HTERT RPE-1 (cell line): ENCODE results near the gene SERPINI2.

ENCODE experiments used
- in situ Hi-C: fragments of 300-500 bp; cut with MboI; formaldehyde crosslinking; loops from 4 replicates; pipeline ENCODE4 v1.14.3; 2020; ENCODE audit warnings: low sequenced_read_pairs

Gene SERPINI2, protein sequence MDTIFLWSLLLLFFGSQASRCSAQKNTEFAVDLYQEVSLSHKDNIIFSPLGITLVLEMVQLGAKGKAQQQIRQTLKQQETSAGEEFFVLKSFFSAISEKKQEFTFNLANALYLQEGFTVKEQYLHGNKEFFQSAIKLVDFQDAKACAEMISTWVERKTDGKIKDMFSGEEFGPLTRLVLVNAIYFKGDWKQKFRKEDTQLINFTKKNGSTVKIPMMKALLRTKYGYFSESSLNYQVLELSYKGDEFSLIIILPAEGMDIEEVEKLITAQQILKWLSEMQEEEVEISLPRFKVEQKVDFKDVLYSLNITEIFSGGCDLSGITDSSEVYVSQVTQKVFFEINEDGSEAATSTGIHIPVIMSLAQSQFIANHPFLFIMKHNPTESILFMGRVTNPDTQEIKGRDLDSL

DNA sequence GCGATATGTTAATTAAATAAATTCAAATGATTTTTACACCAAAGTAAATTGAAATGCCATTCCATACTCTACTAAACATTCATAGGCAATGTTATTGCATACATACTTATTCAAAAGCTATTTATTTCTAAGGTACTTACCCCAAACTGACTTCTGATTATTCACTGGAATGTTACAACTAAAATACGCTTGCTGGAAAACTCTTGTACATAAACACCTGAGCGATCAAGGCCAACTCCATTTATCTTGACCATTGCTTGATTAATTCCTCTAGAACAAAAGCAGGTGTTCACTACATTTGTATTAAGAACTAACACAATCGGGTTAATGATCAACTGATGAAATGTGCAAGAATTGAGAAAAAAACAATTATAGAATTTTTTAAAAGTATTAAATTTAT is at the start of gene SERPINI2:
Gene SERPINI2 (minus strand): TSS at position 180 of the 400 bp plus-strand sequence. CDS start 2,208 bp downstream, outside the sequence.
- in situ Hi-C loops: no loop called here

DNA sequence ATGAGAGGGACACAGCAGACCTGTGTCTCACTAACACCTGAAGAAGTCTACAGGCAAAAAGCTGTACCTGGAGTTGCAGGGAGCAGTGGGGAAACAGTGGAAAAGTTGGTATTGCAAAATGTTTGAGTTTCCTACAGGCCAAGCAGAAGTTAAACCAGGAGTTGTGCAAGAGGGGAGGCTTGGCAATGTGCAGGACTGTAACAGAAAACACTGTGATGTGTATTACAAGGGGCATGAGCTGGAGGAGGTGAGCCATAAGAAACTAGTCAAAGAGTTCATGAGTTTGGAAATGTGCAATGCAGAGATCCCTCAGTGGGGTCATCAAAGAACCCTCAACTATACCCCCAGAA is 47.1 kb upstream of the SERPINI2 start:
- in situ Hi-C loops: no loop called here

DNA sequence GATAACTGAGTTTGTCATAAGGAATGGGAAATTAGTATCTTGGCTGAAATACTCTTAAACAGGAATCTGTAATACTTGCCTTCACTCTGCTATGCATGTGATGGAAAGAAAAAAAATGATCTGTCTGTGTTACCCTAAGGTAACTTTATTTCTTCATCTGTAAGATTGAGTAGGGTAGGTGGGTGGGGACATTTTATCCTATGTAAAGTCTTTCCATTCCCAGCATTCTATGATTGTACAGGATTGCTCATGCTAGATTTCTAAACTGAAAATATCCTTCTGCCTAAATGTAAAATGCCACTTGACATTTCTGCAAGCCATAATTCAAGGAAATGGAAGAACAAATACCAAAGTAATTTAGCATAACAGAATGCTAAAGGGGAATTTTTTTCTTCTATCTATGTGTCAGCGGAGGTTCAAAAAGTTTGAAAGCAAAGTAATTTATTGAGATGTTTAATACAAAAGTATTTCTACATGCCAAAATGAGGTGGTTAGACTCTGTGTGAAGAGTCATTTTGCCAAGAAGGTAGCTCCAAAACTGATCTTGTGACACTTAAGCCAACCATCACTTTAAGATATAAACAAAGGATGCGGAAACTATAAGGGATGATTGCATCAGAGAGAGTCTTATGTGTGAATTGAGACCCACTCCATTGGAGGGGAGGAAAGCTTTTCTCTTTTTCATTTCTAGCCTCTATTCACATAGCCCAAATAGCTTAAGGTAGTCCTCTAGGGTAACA is 46.6 kb upstream of the SERPINI2 start:
- in situ Hi-C loops: no loop called here

DNA sequence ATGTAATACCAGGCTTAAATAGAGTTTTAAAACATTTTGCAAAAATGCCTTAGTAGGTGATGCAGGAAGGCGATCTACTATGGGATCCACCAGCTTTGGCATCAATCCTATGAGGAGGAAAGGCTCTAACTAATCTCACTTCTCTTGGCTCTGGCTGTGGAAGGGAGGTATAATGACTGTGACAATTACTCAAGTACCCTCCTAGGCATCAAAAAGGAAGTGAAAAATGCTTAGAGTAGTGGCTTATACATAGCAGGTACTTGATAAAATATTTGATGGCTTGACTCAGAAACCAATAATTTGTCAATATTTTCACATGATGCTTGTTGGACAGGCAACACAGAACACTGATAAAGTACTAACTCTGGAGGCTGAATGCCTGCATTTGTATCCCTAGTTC is 34.1 kb upstream of the SERPINI2 start:
- in situ Hi-C loops: no loop called here

DNA sequence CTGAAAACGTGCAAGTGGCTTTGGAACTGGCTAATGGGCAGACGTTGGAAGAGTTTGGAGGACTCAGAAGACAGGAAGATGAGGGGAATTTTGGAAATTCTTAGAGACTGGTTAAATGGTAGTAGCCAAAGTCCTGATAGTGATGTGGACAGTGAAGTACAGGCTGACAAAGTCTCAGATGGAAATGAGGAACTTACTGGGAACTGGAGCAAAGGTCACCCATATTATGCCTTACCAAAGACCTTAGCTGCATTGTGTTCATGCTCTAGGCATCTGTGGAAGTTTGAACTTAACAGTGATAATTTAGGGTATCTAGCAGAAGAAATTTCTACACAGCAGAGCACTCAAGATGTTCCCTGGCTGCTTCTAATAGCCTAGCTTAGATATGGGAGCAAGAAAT is 28.6 kb upstream of the SERPINI2 start:
- in situ Hi-C loops: no loop called here

DNA sequence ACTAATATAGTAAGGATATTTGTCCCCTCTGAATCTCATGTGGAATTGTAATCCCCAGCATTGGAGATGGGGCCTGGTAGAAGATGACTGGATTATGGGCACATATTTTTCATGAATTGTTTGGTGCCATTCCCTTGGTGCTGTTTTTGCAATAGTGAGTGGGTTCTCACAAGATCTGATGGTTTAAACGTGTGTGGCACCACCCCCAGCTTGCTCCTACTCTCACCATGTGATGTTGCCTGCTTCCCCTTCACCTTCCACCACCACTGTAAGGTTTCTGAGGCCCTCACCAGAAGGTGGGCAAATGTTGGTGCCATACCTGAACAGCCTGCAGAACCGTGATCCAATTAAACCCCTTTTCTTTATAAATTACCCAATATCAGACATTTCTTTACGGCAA is 28.1 kb upstream of the SERPINI2 start:
- in situ Hi-C loops: no loop called here

DNA sequence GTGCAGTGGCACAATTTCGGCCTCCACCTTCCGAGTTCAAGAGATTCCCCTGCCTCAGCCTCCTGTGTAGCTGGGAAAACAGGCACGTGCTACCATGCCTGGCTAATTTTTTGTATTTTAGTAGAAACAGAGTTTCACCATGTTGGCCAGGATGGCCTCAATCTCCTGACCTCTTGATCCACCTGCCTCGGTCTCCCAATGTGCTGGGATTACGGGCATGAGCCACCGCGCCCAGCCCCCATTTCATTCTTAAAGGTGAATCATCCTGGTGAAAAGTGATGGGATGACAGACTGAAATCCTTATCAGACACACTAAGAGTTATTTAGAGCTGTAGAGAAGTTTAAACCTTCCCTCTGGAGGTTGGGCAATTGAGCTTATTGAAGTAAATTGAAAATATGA is 24.1 kb upstream of the SERPINI2 start:
- in situ Hi-C loops: no loop called here

DNA sequence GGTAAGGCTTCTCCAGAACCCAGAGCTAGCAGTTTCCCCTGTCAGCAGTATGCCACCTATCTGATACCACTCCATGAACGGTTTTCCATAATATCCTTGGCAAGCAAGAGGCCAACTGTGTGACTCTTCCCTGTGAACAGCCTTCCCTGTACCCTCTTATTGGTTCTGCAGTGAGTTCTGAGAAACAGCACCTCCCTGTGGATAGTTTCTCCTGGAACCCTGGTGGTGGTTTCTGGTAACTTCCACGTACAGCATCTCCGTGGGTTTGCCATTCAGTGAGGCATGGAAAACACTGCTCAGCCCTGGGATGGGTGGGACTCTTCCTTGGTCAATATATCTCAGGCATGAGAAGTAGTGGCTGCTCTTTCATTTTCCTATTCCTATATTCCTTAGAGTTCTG is 19.4 kb upstream of the SERPINI2 start:
- in situ Hi-C loops: no loop called here

DNA sequence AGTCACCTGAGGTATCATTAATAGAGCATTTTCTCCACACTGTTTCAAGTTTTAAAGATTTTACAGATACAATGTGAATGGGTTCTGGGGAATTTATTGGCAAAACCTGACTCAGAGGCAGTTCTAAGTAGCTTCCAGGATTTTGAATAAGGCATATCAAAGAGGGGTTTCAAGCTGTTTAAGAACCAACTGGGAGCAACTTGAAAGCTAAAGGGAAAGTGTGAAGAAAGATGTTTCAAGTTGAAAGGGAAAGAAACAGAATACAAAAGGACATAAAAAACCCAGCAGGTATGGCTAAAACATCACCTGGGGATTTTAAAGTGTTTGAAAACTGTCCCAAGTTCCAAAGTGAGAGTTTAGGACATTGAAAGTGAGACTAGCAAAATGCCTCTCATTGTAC is 17.8 kb upstream of the SERPINI2 start:
- in situ Hi-C loops: no loop called here

DNA sequence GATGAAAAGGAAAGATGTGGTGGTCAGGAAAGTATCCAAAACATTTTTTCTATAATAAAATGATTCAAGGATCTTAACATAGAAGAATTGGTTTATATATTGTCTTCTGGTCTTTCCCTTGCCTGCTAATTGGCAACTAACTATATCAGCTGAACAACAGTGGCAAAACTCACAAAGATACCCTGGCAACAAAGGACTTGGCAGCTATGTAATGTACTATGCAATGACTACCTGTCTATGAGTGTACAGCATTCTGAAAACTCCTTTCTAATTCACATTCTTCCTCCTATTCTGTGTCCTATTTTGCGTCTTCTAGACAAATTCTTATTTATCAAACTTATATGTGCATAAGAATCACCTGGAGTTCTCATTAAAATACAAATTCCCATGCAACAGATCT is 15.7 kb upstream of the SERPINI2 start:
- in situ Hi-C loops: no loop called here

DNA sequence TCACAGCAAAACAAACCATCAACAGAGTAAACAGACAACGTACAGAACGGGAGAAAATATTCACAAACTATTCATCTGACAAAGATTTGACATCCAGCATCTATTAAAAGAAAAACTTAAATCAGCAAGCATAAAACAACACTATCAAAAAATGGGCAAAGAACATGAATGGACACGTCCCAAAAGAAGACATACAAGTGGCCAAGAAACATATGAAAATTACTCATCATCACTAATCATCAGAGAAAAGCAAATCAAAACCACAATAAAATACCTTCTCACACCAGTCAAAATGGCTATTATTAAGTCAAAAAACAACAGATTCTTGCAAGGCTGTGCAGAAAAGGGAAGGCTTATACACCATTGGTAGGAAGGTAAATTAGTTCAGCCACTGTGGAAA is 13.7 kb upstream of the SERPINI2 start:
- in situ Hi-C loops: no loop called here

DNA sequence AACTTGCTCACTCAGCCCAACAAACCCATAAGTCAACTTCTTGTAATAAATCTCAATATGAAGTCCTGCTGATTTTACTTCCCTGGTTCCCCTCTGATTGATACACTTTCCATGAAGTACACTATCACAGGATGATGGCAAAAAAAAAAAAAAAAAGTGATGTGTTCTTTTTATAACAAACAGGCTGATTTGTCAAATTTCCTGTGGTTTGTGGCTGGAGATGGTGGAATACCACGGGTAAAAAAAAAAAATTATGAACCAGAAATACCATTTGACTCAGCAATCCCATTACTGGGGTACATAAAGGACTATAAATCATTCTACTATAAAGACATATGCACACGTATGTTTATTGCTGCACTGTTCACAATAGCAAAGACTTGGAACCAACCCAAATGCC is 10.7 kb upstream of the SERPINI2 start:
- in situ Hi-C loops: no loop called here

DNA sequence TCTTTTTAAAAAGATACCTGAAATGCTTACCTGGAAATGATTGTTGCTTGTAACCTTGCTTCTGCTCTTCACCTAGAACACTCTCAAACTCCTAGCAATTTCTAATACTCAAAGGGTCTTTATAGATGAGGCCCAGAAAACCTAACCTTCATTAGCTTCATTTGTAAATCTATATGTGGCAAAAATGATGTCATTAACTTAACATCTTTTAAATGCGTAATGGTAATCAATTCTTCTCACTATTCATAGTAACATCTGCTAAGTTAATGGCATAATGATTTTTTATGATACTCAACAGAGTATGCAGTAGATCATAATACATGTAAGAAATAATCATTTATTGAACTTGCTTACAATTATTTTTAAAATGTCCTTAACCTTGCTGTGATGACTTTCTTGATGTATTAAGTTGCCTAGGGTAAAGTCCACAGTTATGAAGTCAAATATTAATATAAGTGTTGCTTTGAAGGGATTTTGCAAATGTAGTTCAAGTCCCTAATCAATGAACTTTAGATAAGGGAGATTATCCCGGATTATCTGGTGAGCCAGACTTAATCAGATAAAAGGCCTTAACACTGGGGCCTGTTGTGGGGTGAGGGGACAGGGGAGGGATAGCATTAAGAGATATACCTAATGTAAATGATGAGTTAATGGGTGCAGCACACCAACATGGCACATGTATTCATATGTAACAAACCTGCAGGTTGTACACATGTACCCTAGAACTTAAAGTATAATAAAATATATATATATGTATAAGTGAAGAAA is 10.1 kb upstream of the SERPINI2 start:
- in situ Hi-C loops: no loop called here

DNA sequence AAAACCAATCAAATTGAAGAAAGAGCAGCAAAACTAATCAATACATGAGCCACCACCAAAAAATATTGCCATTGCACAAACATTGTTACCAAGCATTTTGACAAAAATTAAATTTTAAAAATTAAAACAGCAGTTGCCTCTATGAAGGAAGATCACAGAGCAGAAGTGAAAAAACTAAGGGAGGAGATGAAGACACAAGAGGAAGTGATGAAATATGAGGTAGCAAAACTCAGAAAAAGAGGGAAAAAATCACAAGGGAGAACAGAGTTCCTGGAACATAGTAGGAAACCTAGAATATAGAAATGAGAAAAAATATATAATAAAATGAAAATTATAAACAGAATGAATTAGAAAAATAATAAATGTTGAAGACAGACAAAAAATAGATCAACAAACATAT is 7.3 kb upstream of the SERPINI2 start:
- in situ Hi-C loops: no loop called here

DNA sequence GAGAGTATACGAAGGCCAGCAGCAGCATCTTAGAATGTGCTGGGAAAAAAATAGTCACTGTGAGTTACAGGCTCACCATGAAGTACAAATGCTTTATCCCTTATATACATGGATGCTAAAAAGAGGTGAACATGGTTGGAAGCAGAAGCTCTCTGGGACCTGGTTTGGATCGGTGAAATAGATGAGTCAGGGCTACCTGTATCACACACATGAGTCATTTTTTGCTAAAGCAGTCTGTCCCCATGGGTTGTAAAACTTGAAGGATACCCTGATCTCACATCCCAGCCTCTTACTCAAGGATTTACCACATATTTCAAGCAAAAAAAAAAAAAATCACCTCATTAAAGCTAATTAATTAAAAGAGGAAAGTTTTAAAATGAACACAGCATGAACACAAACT is 6.9 kb upstream of the SERPINI2 start:
- in situ Hi-C loops: no loop called here

DNA sequence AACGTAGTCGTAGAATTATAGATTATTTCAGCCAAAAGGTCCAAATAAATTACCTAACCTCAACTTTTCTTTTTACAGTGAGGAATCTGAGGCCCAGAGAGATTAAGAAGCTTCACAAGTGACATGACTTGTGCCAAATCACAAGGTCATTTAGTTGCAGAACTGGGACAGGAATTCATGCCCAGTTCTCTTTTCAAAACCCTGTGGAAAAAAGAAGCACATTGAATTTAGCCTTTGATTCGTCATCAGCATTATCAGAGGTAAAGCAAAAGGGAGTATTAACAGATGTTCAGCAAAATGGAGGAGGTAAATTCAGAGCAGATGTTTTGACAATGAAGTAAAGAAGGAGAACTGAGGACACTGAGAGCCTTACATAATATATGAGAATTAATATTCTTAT is 4.5 kb downstream of the SERPINI2 start:
- in situ Hi-C loops: no loop called here

DNA sequence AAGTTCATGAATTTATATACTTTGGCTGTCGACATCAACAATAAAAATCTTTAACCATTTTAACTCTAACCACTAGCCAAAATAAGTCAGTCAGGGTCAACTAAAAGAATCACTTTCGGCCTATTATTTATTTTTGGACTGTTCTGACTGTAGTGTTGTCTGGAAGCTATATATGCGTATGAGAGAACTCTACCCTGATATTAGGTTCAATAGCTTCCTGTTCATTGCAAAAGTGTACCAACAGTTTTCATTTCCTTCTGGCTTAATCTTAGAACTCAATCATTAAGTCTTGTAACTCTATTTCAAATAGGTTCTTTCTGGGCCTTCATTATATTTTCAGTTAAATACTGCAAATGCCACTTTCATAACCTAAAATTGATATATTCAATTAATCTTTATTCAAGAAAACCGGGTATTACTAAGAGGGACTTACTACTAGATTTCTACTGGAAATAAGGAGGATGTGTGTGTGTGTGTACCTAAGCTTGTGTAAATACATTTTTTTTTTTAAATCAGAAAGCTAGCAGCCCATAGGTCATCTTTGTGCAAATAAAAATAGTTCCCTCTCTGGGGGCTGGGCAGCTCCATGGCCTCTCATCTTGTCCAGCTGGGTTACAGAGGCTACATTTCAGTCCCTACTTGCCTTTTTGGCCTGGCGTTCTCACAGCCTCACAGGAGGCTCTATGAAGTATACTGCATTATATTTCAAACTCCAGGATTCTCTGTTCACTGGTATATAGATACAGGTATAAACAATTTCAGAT is 5.8 kb downstream of the SERPINI2 start:
- in situ Hi-C loops: no loop called here

DNA sequence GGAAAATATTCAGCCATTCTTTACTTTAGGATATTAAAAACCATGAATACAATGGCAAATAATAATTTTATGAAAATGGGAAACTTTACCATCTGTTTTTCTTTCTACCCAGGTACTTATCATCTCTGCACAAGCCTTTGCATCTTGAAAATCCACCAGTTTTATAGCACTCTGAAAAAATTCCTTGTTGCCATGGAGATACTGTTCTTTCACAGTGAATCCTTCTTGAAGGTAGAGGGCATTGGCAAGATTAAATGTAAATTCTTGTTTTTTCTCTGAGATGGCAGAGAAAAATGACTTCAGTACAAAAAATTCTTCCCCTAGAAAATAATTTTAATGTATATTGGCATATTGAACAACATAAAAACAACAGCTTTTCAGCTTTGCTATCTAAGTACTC is 6.9 kb downstream of the SERPINI2 start:
- in situ Hi-C loops: no loop called here

DNA sequence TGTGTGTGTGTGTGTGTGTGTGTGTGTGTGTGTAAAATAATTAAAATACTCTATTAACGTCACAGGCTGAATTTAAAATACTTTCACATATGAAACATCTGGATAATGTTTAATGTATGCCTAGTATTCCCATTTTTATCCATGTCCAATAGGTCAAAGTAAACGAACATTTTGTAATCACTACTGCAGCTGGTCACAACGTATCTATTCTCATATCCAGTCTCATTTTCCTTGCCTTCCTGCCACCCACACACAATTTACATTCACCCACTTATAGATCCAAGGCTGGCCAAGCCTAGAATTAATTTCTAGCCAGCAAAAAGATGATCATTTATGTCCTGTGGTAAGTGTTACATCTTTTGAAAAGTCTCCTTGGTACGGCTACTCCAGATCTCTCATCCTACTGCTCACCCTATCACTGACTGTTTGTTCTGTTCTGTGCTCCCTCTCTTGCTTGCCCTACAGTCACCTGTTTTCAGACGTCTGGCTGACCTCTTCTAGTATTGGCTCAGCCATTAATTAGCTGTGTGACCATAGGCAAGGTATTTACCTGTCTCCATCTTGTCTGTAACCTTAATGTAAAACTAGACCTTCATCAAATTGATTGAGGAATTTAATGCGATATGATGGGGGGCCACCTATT is 17.6 kb downstream of the SERPINI2 start:
- in situ Hi-C loops: no loop called here

DNA sequence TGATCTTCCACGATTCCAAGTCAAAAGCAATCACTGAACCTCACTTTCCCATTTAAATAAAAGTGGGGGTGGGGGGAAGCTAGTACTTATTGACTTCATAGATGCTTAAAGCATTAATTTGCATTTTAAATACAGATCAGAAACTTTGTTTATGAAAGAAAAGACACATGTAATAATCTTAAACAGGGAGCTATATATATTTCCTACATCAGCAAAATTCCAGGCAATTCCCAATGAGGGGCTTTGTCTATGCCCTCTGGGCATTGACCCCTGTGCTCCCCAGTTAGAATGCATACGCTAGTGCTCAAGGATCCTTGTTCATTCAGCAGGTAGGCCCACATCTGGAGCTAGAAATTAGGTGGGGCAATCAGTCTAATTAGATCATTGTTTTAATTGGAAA is 20.0 kb downstream of the SERPINI2 start:
- in situ Hi-C loops: no loop called here

DNA sequence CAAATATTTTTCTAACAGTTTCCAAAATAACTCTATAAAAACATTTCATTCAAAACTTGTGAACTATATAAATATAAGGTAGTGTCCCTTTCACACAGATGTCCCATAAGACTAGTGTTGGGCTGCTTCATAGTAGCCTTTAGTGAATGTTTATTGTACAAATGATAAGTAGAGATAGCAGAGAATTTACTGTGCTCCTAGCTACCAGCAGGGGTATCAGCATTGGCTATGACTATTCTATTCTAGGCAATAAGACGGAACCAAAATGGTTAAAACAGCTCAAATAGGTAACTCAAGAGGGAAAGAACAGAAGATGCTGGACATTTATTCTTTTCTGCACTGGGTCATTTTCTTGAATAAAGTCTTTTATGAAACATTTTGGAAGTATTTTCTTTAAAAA is 22.6 kb downstream of the SERPINI2 start:
- in situ Hi-C loops: no loop called here
